Renal cortex interstitium (tissue), 11 donors: ENCODE results near the gene TLR3. TPM values are rescaled to one million over a fixed set of nuclear protein-coding genes. Genes with fewer than 3 reads are reported as not detected.
"Not testable (repeated sequence)": the region's sequence is repeated elsewhere in the genome, so short reads cannot be mapped to it uniquely, and the experiment has no call there.

Source experiments
- DNase-seq, 11 donors: peaks; one replicate each; pipeline ENCODE4 v3.0.0-alpha.2; 2013; ENCODE audit warnings: low read depth in 9 of 11, low spot score in 4 of 11; ENCODE audit errors: extremely low read depth in 1 of 11
- polyA plus RNA-seq, 3 donors: library from polyadenylated mRNA; unstranded; fragments of 120-200 nt; gene quantifications; one replicate each; pipeline ENCODE4 v1.2.1, GENCODE V29; 2013; ENCODE audit not compliant: insufficient read length in 3 of 3

Gene TLR3
- polyA plus RNA-seq, 3 donors, result 8.6 to 15.9 (median 12.1) TPM

GRCh38 chr4:186036976-186037581 lies 31.9 kb upstream of the TLR3 start:
- no peak for DNase-seq

GRCh38 chr4:186037692-186038658 lies 31.0 kb upstream of the TLR3 start:
- DNase-seq, result peak; percentile 66 to 90 (median 79)

GRCh38 chr4:186039697-186040096 lies 29.3 kb upstream of the TLR3 start:
- no peak for DNase-seq

- no peak for DNase-seq
Measured at GRCh38 chr4:186040316-186040715, 28.6 kb upstream of the TLR3 start.

- not testable (repeated sequence) for DNase-seq
Measured at GRCh38 chr4:186047501-186047900, 21.5 kb upstream of the TLR3 start.

- not testable (repeated sequence) for DNase-seq
Measured at GRCh38 chr4:186050135-186050534, 18.8 kb upstream of the TLR3 start.

- no peak for DNase-seq
Measured at GRCh38 chr4:186051096-186051495, 17.9 kb upstream of the TLR3 start.

- no peak for DNase-seq
Measured at GRCh38 chr4:186058253-186058979, 10.5 kb upstream of the TLR3 start.

- no peak for DNase-seq
Measured at GRCh38 chr4:186058980-186059316, 10.0 kb upstream of the TLR3 start.

- no peak for DNase-seq
Measured at GRCh38 chr4:186061921-186062320, 7.0 kb upstream of the TLR3 start.

GRCh38 chr4:186067757-186068385 lies 1.1 kb upstream of the TLR3 start:
- DNase-seq, result peak in 9 of 11 donors; percentile 33 to 69 (median 51)

GRCh38 chr4:186069729-186070128 lies 773 bp downstream of the TLR3 start:
- no peak for DNase-seq

GRCh38 chr4:186072516-186072915 lies 3.6 kb downstream of the TLR3 start:
- DNase-seq, result no peak

GRCh38 chr4:186074189-186074588 lies 5.2 kb downstream of the TLR3 start:
- DNase-seq, result no peak

- no peak for DNase-seq
Measured at GRCh38 chr4:186078981-186079638, 10.2 kb downstream of the TLR3 start.

- no peak for DNase-seq
Measured at GRCh38 chr4:186079694-186080093, 10.7 kb downstream of the TLR3 start.

GRCh38 chr4:186081202-186081807 lies 12.3 kb downstream of the TLR3 start:
- DNase-seq, result no peak

- no peak for DNase-seq
Measured at GRCh38 chr4:186082221-186082620, 13.3 kb downstream of the TLR3 start.
